ENCODE results near the gene TIMM17A.

DNA sequence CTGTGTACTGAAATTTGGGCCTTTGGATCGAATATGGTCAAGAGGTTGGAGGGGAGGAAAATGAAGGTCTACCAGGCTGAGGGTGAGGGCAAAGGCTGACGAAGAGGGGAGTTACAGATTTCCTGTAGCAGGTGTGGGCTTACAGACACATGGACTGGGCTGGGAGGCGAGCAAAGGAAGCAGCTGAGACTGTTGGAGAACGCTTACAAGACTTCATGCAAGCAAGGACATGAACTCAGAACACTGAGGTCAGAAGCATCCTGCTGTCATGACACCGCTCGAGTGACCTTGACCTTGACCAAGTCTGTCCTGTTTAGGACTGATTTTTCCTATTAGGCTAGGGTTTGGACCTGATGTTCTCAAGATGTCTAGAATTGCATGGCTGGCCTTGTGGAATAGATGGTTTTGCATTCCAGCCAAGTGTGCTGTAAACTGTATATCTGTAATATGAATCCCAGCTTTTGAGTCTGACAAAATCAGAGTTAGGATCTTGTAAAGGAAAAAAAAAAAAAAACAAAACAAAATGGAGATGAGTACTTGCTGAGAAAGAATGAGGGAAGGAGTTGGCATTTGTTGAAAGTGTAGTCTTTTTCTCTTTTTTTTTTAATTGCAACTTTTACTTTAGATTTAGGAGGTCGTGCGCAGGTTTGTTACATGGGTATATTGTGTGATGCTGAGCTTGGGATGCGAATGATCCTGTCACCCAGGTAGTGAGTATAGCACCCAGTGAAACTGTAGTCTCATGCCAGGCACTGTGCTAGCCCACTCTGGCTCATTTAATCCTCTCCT is 60.9 kb downstream of the TIMM17A start:
- no peak for TF ChIP-seq SUZ12 (IDR thresholded peaks at IDR 0.05; ENCODE audit: extremely low read depth, insufficient read depth, insufficient read length)
- TF ChIP-seq YY1 (IDR thresholded peaks at IDR 0.05; ENCODE audit: insufficient read depth, insufficient read length), result no peak
- no peak for TF ChIP-seq ZNF274 (IDR thresholded peaks at IDR 0.05; ENCODE audit: low read depth, low read length)

All from NT2/D1 (cell line).